CD4-positive, alpha-beta T cell (primary cell): ENCODE data around the gene FBXO44. TPM values are rescaled to one million over a fixed set of nuclear protein-coding genes. Genes with fewer than 3 reads are reported as not detected.

Experiments used
- ATAC-seq: fragments of 200-7000 bp; cut with Tn5 transposase; one replicate; pipeline ENCODE4 v1.10.0; 2022; ENCODE audit warnings: mild to moderate bottlenecking; ENCODE audit not compliant: poor library complexity
- CTCF ChIA-PET: fragments of 350-600 bp; sonication (Branson Sonifier 250); formaldehyde crosslinking; loops from one replicate; lab custom pipeline; 2021; ENCODE audit warnings: antibody characterized with exemption, inconsistent platforms; lab: Charles Lee
- POLR2A ChIA-PET: fragments of 350-600 bp; sonication (Branson Sonifier 250); formaldehyde crosslinking; loops from one replicate; lab custom pipeline; 2021; ENCODE audit warnings: antibody characterized with exemption, inconsistent platforms; lab: Charles Lee
- DNase-seq, 14 experiments: peaks; one replicate each; pipeline ENCODE4 v3.0.0-alpha.2; 2013 to 2020; ENCODE audit warnings: mixed read lengths in 2 of 14
- H3K27ac ChIP-seq, 2 donors: one replicate each; pipeline versions ENCODE4 v1.5.1 to v1.7.0; 2013; ENCODE audit warnings: low read length in 2 of 2, low read depth in 1 of 2, mild to moderate bottlenecking in 1 of 2
- H3K27me3 ChIP-seq, 2 experiments: 1 replicate in 1 of 2; 2 replicates in 1 of 2; pipeline versions ENCODE4 v1.6.1 to v1.7.0; 2013; ENCODE audit warnings: low read length in 2 of 2, control low read depth in 1 of 2, mild to moderate bottlenecking in 1 of 2, moderate library complexity in 1 of 2; ENCODE audit not compliant: insufficient read depth in 2 of 2, control insufficient read depth in 1 of 2
- H3K36me3 ChIP-seq: one replicate; pipeline ENCODE4 v1.6.1; 2013; ENCODE audit warnings: low read length, control low read depth; ENCODE audit not compliant: insufficient read depth
- H3K4me1 ChIP-seq: one replicate; pipeline ENCODE4 v1.6.1; 2013; ENCODE audit warnings: low read length, control low read depth; ENCODE audit not compliant: insufficient read depth
- H3K4me3 ChIP-seq: one replicate; pipeline ENCODE4 v1.5.1; 2013; ENCODE audit warnings: mild to moderate bottlenecking, low read length, moderate library complexity
- H3K9me3 ChIP-seq, 2 experiments: 1 replicate in 1 of 2; 2 replicates in 1 of 2; pipeline versions ENCODE4 v1.6.1 to v1.7.0; 2013; ENCODE audit warnings: low read length in 2 of 2, mild to moderate bottlenecking in 2 of 2, control low read depth in 1 of 2, moderate library complexity in 1 of 2; ENCODE audit not compliant: control insufficient read depth in 1 of 2, insufficient read depth in 1 of 2
- H3K27ac Mint-ChIP-seq: one replicate; pipeline ENCODE4 v1.8.0; 2020; ENCODE audit warnings: mixed read lengths
- H3K27me3 Mint-ChIP-seq: one replicate; pipeline ENCODE4 v1.8.0; 2021; ENCODE audit warnings: mixed read lengths
- H3K36me3 Mint-ChIP-seq: one replicate; pipeline ENCODE4 v1.8.0; 2021; ENCODE audit warnings: low read depth, mixed read lengths
- H3K4me1 Mint-ChIP-seq: one replicate; pipeline ENCODE4 v1.8.0; 2021; ENCODE audit warnings: low read depth, mixed read lengths
- H3K4me3 Mint-ChIP-seq: one replicate; pipeline ENCODE4 v1.8.0; 2020; ENCODE audit warnings: mild to moderate bottlenecking, mixed read lengths
- H3K9me3 Mint-ChIP-seq: one replicate; pipeline ENCODE4 v1.8.0; 2020; ENCODE audit warnings: mixed read lengths
- intact Hi-C, 2 experiments: fragments of 100-400 bp; cut with DNase I in 1 of 2; cut with micrococcal nuclease in 1 of 2; formaldehyde crosslinking; loops; one replicate each; pipeline versions ENCODE4 v1.15.1 to v1.9.0; 2023 to 2025; cut with DNase I, micrococcal nuclease
- total RNA-seq, 174 experiments: library from RNA in 2 of 174; stranded (reverse) in 2 of 174; gene quantifications; one replicate each; pipeline ENCODE4 v1.2.3 and lab custom pipeline; 2021 to 2026
- TF ChIP-seq, protein P1 (sequence below): fragments of 200-600 bp; IDR thresholded peaks from one replicate; pipeline ENCODE4 v1.8.0; 2022; ENCODE audit warnings: antibody characterized with exemption, mild to moderate bottlenecking

The FBXO44 gene
- total RNA-seq, 2 experiments from 2014 or later = 44.9 to 48.4 TPM

DNA sequence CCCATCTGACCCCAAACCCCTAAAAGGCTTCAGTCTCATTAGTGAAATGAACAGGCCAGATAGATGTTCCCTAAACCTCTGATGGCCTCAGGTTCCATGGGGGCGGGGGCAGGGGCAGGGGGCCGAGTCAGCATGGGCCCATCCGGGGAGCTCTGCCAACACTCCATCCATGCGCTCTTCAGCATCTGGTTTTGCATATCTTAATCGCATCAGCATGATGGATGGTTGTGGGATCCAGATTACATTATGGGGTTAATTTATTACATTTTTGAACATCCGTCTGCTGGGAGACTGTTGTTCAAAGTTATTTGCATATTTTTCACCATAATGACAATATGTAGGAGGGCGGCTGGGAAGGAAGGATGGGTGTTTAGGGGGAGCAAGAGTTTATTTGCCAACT lies 29.4 kb downstream of the FBXO44 start:
- H3K27me3 ChIP-seq = peaks cover 6 to 11% of the 10 kb centered on the region in 2 experiments
- ATAC-seq = no peak
- peaks cover 17% of the 10 kb centered on the region for H3K4me1 Mint-ChIP-seq
- CTCF ChIA-PET = no interaction called here
- peaks cover 15% of the 10 kb centered on the region for H3K27me3 Mint-ChIP-seq
- no peak for DNase-seq
- no peak overlapping the region for H3K27ac Mint-ChIP-seq
- H3K36me3 ChIP-seq = no peaks in the 10 kb centered on the region
- no peaks in the 10 kb centered on the region for H3K9me3 Mint-ChIP-seq
- TF ChIP-seq, protein P1, sequence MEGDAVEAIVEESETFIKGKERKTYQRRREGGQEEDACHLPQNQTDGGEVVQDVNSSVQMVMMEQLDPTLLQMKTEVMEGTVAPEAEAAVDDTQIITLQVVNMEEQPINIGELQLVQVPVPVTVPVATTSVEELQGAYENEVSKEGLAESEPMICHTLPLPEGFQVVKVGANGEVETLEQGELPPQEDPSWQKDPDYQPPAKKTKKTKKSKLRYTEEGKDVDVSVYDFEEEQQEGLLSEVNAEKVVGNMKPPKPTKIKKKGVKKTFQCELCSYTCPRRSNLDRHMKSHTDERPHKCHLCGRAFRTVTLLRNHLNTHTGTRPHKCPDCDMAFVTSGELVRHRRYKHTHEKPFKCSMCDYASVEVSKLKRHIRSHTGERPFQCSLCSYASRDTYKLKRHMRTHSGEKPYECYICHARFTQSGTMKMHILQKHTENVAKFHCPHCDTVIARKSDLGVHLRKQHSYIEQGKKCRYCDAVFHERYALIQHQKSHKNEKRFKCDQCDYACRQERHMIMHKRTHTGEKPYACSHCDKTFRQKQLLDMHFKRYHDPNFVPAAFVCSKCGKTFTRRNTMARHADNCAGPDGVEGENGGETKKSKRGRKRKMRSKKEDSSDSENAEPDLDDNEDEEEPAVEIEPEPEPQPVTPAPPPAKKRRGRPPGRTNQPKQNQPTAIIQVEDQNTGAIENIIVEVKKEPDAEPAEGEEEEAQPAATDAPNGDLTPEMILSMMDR = no peak
- peaks cover 6% of the 10 kb centered on the region for H3K36me3 Mint-ChIP-seq
- no peaks in the 10 kb centered on the region for H3K9me3 ChIP-seq
- H3K4me3 Mint-ChIP-seq = no peak overlapping the region
- intact Hi-C loops = loop anchor here in 1 of 2 experiments (5.0 kb wide), 1 partner anchor 48 kb away; no protein-coding TSS in a partner anchor
- H3K4me1 ChIP-seq = peaks cover 26% of the 10 kb centered on the region
- no peak overlapping the region for H3K27ac ChIP-seq
- POLR2A ChIA-PET = no interaction called here
- no peak overlapping the region for H3K4me3 ChIP-seq

DNA sequence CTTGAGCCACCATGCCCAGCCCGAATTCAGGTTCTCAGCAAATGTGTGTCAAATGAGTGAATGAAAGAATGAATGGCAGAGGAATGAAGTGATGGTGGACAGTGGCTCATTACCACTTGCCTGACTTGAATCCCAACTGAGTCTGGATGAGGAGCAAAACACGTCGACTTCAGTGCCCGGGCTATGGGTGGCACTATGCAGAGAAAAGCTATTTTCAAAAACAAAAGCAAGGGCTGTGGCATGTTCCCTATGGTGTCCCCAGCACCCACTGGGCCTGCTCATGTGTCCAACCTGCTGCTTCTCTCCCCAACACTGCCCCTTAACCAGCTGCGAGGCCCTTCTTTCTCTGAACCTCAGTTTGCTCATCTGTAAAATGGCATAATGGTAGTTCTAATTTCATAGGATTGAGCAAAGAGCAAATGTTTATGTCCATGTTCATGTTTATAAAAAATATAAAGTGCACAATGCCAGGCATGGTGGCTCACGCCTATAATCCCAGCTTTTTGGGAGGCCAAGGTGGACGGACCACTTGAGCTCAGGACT lies 30.6 kb downstream of the FBXO44 start:
- Mint-ChIP-seq H3K36me3 (peaks cover 6% of the 10 kb centered on the region), H3K4me1 (peaks cover 13% of the 10 kb centered on the region), H3K9me3 (no peaks in the 10 kb centered on the region), H3K27me3 (peaks cover 24% of the 10 kb centered on the region), H3K4me3 (no peak overlapping the region), H3K27ac (no peak overlapping the region)
- peaks cover 16% of the 10 kb centered on the region for H3K4me1 ChIP-seq
- ChIA-PET POLR2A (interaction anchor here (1.5 kb wide), 1 partner anchor 20 kb away, joined by 4 read pairs; no protein-coding TSS in a partner anchor), CTCF (interaction anchor here (1.3 kb wide), 1 partner anchor 39 kb away, joined by 3 read pairs; no protein-coding TSS in a partner anchor)
- no peaks in the 10 kb centered on the region for H3K36me3 ChIP-seq
- DNase-seq = no peak
- intact Hi-C loops = no loop called here
- no peak for ATAC-seq
- TF ChIP-seq, protein P1 = no peak
- H3K4me3 ChIP-seq = no peak overlapping the region
- no peak overlapping the region for H3K27ac ChIP-seq
- H3K27me3 ChIP-seq = peaks cover 7 to 19% of the 10 kb centered on the region in 2 experiments
- H3K9me3 ChIP-seq = no peaks in the 10 kb centered on the region

DNA sequence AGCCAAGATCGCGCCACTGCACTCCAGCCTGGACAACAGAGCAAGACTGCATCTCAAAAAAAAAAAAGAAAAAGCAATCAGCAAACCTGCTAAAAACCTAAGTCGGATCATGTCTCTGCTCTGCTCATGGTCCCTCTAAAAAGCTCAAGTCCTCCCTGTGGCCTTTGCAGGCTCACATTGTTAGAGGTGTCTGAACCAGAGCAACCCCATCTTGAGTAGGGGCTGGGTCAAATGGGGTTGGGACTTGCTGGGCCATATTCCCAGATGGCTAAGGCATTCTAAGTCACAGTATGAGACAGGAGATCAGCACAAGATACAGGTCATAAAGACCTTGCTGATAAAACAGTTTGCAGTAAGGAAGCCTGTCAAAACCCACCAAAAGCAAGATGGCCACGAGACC lies 33.8 kb downstream of the FBXO44 start:
- intact Hi-C loops = no loop called here
- peaks cover 21% of the 10 kb centered on the region for H3K4me1 Mint-ChIP-seq
- Histone ChIP-seq H3K9me3 (peaks cover 0 to 12% of the 10 kb centered on the region in 2 experiments), H3K27me3 (peaks cover 28 to 40% of the 10 kb centered on the region in 2 experiments), H3K36me3 (no peaks in the 10 kb centered on the region), H3K4me3 (no peak overlapping the region), H3K27ac (no peak overlapping the region), H3K4me1 (peaks cover 29% of the 10 kb centered on the region)
- H3K4me3 Mint-ChIP-seq = no peak overlapping the region
- H3K27me3 Mint-ChIP-seq = peaks cover 47% of the 10 kb centered on the region
- ATAC-seq = no peak
- H3K36me3 Mint-ChIP-seq = no peaks in the 10 kb centered on the region
- TF ChIP-seq, protein P1 = no peak
- H3K27ac Mint-ChIP-seq = no peak overlapping the region
- CTCF ChIA-PET = interaction anchor here (0.6 kb wide), 1 partner anchor 486 kb away, joined by 3 read pairs; no protein-coding TSS in a partner anchor
- POLR2A ChIA-PET = no interaction called here
- no peaks in the 10 kb centered on the region for H3K9me3 Mint-ChIP-seq
- DNase-seq = no peak
